HepG2 (cell line): ENCODE measurements around the gene TPX2. TPM values are rescaled to one million over a fixed set of nuclear protein-coding genes. Genes with fewer than 3 reads are reported as not detected.

Source experiments
- ADNP ChIP-seq: sonication (generic); formaldehyde crosslinking; IDR thresholded peaks from 2 replicates; pipeline ENCODE4 v1.4.0; 2020; ENCODE audit warnings: missing genetic modification reagents
- CBFB ChIP-seq: sonication (generic); formaldehyde crosslinking; IDR thresholded peaks from 2 replicates; pipeline ENCODE4 v1.4.0; 2020; ENCODE audit warnings: missing genetic modification reagents
- CBX1 ChIP-seq: IDR thresholded peaks from one replicate; pipeline ENCODE4 v1.6.1; 2016; ENCODE audit warnings: antibody characterized with exemption, low read depth
- FOXK1 ChIP-seq: sonication (generic); formaldehyde crosslinking; IDR thresholded peaks from 2 replicates; pipeline ENCODE4 v1.4.0; 2020; ENCODE audit warnings: low read depth, missing genetic modification reagents, borderline replicate concordance
- KAT7 ChIP-seq: IDR thresholded peaks from 2 replicates; pipeline ENCODE4 v1.6.1; 2018; ENCODE audit warnings: borderline replicate concordance, missing compliant biosample characterization
- KDM6A ChIP-seq: IDR thresholded peaks from 2 replicates; pipeline ENCODE4 v1.6.1; 2016; ENCODE audit warnings: low read depth
- PHF21A ChIP-seq: sonication (generic); formaldehyde crosslinking; IDR thresholded peaks from 2 replicates; pipeline ENCODE4 v1.5.0; 2020; ENCODE audit warnings: mild to moderate bottlenecking, missing genetic modification reagents
- PLSCR1 ChIP-seq: sonication (generic); formaldehyde crosslinking; IDR thresholded peaks from 2 replicates; pipeline ENCODE4 v1.5.0; 2020; ENCODE audit warnings: missing genetic modification reagents, mild to moderate bottlenecking, borderline replicate concordance
- PPARG ChIP-seq: conservative IDR thresholded peaks from 2 replicates; pipeline ENCODE4 v1.6.1; 2016; ENCODE audit warnings: missing biosample characterization, missing genetic modification reagents
- RXRB ChIP-seq: IDR thresholded peaks from 2 replicates; pipeline ENCODE4 v1.6.1; 2016; ENCODE audit warnings: borderline replicate concordance, missing genetic modification reagents, missing compliant biosample characterization
- SIX4 ChIP-seq: sonication (generic); formaldehyde crosslinking; IDR thresholded peaks from 2 replicates; pipeline ENCODE4 v1.4.0; 2020; ENCODE audit warnings: missing genetic modification reagents
- SNRNP70 ChIP-seq: fragments of 200-400 bp; formaldehyde crosslinking; IDR thresholded peaks from 2 replicates; pipeline ENCODE4 v1.6.1; 2017; ENCODE audit warnings: mild to moderate bottlenecking, low read depth, low read length, moderate library complexity
- SOX5 ChIP-seq: IDR thresholded peaks from 2 replicates; pipeline ENCODE4 v1.6.1; 2016; ENCODE audit warnings: borderline replicate concordance
- ZMYM4 ChIP-seq: sonication (generic); formaldehyde crosslinking; IDR thresholded peaks from 2 replicates; pipeline ENCODE4 v1.8.1; 2023; ENCODE audit warnings: mild to moderate bottlenecking, missing genetic modification reagents
- ZNF333 ChIP-seq: sonication (generic); formaldehyde crosslinking; IDR thresholded peaks from 2 replicates; pipeline ENCODE4 v1.4.0; 2020; ENCODE audit warnings: mild to moderate bottlenecking, missing genetic modification reagents, borderline replicate concordance
- ZNF460 ChIP-seq: sonication (generic); formaldehyde crosslinking; IDR thresholded peaks from 2 replicates; pipeline ENCODE4 v1.5.1; 2020; ENCODE audit warnings: missing genetic modification reagents, mild to moderate bottlenecking, borderline replicate concordance
- ZNF674 ChIP-seq: sonication (generic); formaldehyde crosslinking; IDR thresholded peaks from 2 replicates; pipeline ENCODE4 v1.5.0; 2020; ENCODE audit warnings: low read depth, mild to moderate bottlenecking, missing genetic modification reagents
- polyA plus RNA-seq, 8 experiments: library from polyadenylated mRNA; depleted of rRNA in 3 of 8; stranded (reverse) in 7 of 8; unstranded in 1 of 8; fragments of >200 nt; fragmentation: Illumina TruSeq in 4 of 8; extraction: Trizol in 4 of 8; gene quantifications; 2 replicates each; pipeline versions ENCODE4 v1.2.1 to v1.2.3, GENCODE V29; 2011 to 2016; ENCODE audit warnings: low read depth in 4 of 8, missing spikeins in 1 of 8, mixed read lengths in 1 of 8; ENCODE audit not compliant: insufficient read depth in 1 of 8
- total RNA-seq, 5 experiments: library from RNA; depleted of rRNA; stranded (reverse); fragments of >200 nt; fragmentation: Illumina TruSeq; extraction: Trizol; gene quantifications; 2 replicates each; pipeline ENCODE4 v1.2.3, GENCODE V29; 2016; ENCODE audit warnings: low read depth in 1 of 5
- TF ChIP-seq, protein P1 (sequence below): IDR thresholded peaks from 2 replicates; pipeline ENCODE4 v1.6.1; 2018; ENCODE audit warnings: missing genetic modification reagents
- TF ChIP-seq, protein P2 (sequence below): sonication (generic); IDR thresholded peaks from 2 replicates; pipeline ENCODE4 v1.6.1; 2016; ENCODE audit warnings: low read depth, borderline replicate concordance

Gene TPX2
- total and polyA plus RNA-seq, 2 of the 13 experiments (the other 11 are each of a cell fraction or from before 2014, with no cell fraction given), result 34.3 to 124 TPM

- TF ChIP-seq, protein P1, sequence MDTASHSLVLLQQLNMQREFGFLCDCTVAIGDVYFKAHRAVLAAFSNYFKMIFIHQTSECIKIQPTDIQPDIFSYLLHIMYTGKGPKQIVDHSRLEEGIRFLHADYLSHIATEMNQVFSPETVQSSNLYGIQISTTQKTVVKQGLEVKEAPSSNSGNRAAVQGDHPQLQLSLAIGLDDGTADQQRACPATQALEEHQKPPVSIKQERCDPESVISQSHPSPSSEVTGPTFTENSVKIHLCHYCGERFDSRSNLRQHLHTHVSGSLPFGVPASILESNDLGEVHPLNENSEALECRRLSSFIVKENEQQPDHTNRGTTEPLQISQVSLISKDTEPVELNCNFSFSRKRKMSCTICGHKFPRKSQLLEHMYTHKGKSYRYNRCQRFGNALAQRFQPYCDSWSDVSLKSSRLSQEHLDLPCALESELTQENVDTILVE (CRISPR knock-in tag), result peak; percentile 53; the same call in 1 of the 2 replicates
- TF ChIP-seq ZNF460 (CRISPR knock-in tag) (no peak), ADNP (CRISPR knock-in tag) (no peak), CBX1 (no peak), FOXK1 (CRISPR knock-in tag) (0 out of 2 replicates have a peak, but pooled peaks have one; percentile 34), RXRB (peak; percentile 79), PHF21A (CRISPR knock-in tag) (peak; percentile 87), SOX5 (CRISPR knock-in tag) (peak; percentile 92), ZNF674 (CRISPR knock-in tag) (no peak), PPARG (CRISPR knock-in tag) (peak; percentile 79), ZMYM4 (CRISPR knock-in tag) (peak; percentile 13; the same call in 1 of the 2 replicates), KAT7 (peak; percentile 14; the same call in 1 of the 2 replicates), SNRNP70 (no peak), KDM6A (CRISPR knock-in tag) (peak; percentile 25; the same call in 1 of the 2 replicates), ZNF333 (CRISPR knock-in tag) (no peak), CBFB (CRISPR knock-in tag) (peak; percentile 63), PLSCR1 (CRISPR knock-in tag) (no peak; the same call in 1 of the 2 replicates), SIX4 (0 out of 2 replicates have a peak, but pooled peaks have one; percentile 57)
- TF ChIP-seq, protein P2, sequence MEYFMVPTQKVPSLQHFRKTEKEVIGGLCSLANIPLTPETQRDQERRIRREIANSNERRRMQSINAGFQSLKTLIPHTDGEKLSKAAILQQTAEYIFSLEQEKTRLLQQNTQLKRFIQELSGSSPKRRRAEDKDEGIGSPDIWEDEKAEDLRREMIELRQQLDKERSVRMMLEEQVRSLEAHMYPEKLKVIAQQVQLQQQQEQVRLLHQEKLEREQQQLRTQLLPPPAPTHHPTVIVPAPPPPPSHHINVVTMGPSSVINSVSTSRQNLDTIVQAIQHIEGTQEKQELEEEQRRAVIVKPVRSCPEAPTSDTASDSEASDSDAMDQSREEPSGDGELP, result peak; percentile 20; the same call in 1 of the 2 replicates
Measured at GRCh38 chr20:31711179-31712111, 27.6 kb upstream of the TPX2 start (continued).
